ENCODE data around the gene MTHFSD.

DNA sequence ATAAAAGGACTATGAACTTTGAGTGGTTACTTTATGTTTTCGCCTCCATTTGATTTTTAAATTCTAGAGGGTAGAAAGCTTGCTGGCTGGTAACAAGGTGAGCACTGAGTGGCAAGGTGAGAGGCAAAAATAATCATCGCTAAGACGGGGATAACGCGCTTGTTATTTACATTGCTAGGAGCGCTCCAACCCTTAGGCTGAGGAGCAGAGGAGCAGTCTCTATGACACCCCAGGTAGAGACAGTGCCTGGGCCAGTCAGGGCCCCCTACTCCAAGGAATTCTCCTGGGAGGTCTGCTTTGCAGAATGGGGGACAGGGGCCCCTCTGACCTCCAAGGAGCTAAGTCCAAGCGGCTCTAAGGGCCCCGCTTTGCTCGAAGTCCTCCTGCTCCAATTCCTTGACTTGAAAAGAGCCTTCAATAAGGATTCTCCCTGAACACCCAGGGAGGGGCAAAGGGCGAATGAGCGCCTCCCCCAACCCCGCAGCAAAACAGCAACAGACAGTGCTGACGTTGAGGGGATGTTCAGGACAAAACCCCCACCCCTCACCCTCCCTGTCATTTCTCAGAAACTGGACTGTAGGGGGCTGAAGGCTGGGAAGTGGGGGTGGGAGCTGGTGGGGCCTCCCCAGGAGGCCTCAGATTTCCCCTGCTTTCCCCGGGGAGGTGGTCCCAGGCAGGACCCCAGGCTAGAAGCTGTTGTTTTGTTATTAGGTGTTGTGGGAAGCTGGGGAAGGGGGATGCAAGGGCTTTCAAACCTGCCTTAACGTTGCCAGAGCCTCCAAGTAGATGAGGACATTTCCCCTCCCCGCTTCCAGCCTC lies 54.9 kb downstream of the MTHFSD start:
- TF ChIP-seq, protein P1, sequence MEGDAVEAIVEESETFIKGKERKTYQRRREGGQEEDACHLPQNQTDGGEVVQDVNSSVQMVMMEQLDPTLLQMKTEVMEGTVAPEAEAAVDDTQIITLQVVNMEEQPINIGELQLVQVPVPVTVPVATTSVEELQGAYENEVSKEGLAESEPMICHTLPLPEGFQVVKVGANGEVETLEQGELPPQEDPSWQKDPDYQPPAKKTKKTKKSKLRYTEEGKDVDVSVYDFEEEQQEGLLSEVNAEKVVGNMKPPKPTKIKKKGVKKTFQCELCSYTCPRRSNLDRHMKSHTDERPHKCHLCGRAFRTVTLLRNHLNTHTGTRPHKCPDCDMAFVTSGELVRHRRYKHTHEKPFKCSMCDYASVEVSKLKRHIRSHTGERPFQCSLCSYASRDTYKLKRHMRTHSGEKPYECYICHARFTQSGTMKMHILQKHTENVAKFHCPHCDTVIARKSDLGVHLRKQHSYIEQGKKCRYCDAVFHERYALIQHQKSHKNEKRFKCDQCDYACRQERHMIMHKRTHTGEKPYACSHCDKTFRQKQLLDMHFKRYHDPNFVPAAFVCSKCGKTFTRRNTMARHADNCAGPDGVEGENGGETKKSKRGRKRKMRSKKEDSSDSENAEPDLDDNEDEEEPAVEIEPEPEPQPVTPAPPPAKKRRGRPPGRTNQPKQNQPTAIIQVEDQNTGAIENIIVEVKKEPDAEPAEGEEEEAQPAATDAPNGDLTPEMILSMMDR (IDR thresholded peaks at IDR 0.05): no peak
- no peak for TF ChIP-seq POLR2A (IDR thresholded peaks at IDR 0.05)
